Activated CD4-positive, alpha-beta T cell treated with anti-CD3 and anti-CD28 coated beads for 24 hours (primary cell): ENCODE results near the gene EXOC6B.
"Not testable (repeated sequence)": the region's sequence is repeated elsewhere in the genome, so short reads cannot be mapped to it uniquely, and the experiment has no call there.

Experiments
- DNase-seq, 2 donors: peaks; one replicate each; pipeline ENCODE4 v3.0.0-alpha.2; 2020; ENCODE audit warnings: low read depth in 2 of 2

Gene EXOC6B

GRCh38 chr2:72607189-72607588, 218.6 kb downstream of the EXOC6B start:
- DNase-seq = no peak

- DNase-seq = no peak
These were observed 219.9 kb downstream of the EXOC6B start for GRCh38 chr2:72605836-72606442.

- DNase-seq = no peak
These were observed 221.4 kb downstream of the EXOC6B start for GRCh38 chr2:72604468-72604867.

DNA sequence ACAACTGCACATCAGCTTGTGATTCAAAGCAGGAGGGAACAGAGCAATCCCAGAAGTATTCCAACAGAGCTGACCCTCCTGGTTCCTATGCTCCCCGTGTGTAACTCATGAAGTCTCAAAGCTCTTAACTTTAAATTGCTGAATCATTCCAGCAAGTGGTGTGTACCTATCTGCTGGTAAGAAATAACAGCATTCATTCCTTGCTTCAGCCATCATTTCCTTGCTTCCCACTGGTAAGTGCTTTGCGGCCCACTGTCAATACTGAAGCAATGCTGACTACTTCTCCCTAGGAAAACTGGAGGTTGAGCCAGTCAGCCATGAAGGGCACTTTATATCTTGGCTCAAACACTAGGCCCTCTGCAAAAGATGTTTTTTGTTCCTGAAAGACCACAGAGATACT, 222.4 kb downstream of the EXOC6B start:
- DNase-seq = no peak

GRCh38 chr2:72602711-72603110, 223.1 kb downstream of the EXOC6B start:
- no peak for DNase-seq

- DNase-seq = no peak
These were observed 223.7 kb downstream of the EXOC6B start for GRCh38 chr2:72602095-72602494.

DNA sequence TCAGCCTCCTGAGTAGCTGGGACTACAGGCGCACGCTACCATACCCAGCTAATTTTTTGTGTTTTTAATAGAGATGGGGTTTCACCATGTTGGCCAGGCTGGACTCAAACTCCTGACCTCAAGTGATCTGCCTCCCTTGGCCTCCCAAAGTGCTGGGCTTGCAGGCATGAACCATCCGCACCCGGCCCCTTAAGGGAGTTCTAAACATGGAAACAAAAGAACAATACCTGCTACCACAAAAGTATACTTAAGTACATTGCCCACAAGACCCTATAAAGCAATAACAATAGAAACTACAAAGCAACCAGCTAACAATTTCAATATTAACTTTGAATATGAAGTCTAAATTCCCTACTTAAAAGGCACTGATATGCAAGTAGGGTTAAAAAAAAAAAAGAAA, 242.0 kb downstream of the EXOC6B start:
- DNase-seq = not testable (repeated sequence)

DNA sequence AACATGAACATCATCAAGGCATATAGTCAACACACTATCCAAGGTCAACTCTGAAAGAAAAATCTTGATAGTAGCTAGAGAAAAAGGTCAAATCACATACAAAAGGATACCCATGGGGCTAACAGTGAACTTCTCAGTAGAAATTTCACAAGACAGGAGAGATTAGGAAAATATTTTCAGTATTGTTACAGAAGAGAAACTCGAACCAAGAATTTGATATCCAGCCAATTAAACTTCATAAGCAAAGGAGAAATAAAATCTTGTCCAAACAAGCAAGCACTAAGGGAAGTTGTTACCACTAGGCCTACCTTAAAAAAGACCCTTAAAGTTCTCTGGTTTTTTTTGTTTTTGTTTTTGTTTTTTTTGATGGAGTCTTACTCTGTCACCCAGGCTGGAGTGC, 242.5 kb downstream of the EXOC6B start:
- DNase-seq = no peak

GRCh38 chr2:72581560-72582181, 244.2 kb downstream of the EXOC6B start:
- no peak for DNase-seq

DNA sequence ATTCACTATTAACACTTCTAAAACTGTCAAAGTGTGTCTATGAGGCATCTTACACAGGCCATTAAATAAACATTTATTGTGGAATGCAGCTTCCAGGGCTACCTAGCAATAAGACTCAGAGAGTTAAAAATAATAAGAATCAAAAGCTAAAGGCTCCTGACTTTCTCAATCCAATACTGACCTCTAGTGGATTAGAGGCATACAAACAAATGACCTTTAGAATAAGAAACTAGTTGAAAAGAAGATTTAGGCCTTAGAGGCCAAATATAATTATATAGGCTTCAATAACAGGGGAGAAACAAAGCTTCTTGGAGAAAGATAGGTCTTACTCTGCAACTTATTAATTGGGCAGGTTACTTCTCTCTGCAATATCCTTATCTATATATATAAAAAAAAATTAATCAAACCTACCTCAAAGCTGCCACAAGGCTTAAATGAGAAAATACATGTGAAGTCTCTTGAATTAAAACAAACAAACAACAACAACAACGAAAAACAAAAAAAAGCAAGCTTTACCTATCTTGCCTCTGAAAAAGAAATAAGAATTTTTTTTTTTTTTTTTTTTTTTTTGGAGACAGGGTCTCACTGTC, 246.1 kb downstream of the EXOC6B start:
- no peak for DNase-seq

DNA sequence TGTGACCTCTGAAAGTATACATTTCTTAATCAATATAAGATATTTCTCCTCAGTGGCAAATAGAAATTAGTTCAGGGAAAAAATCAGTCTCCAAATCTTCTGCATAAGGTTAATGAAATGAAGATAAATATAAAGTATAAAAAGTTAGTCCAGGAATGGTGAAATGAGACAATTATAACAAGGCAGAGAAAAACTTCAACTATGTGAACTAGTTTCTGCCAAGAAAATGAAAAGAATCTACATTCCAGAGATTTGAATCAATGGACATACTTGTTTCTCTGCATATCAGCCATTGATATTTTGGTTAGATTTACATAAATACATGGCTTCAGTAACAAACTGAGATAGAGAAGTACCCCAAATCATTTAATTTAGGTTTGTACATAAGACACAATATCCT, 249.0 kb downstream of the EXOC6B start:
- DNase-seq = no peak

DNA sequence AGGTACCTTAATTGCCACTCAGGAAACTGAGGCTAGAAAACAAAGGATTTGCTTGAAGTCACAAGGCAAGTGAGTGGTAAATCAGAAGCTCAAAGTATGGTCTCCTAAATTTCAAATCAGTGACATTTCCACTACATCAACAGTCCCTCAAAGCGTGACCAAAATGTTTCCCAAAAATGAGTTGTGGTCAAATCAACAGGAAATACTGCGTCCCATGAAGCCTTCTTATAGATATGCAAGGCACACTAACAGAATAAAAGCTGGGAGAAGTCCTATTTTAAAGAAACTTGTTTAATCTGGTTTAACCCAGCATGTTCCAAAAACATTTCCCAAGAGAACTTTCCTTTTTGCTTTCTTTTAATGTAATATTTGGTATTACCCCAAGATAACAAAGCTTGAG, 249.4 kb downstream of the EXOC6B start:
- DNase-seq = no peak

GRCh38 chr2:72574886-72575285, 250.9 kb downstream of the EXOC6B start:
- DNase-seq = no peak

- DNase-seq = no peak
These were observed 252.6 kb downstream of the EXOC6B start for GRCh38 chr2:72573232-72573631.

GRCh38 chr2:72572501-72572900, 253.3 kb downstream of the EXOC6B start:
- DNase-seq = no peak

DNA sequence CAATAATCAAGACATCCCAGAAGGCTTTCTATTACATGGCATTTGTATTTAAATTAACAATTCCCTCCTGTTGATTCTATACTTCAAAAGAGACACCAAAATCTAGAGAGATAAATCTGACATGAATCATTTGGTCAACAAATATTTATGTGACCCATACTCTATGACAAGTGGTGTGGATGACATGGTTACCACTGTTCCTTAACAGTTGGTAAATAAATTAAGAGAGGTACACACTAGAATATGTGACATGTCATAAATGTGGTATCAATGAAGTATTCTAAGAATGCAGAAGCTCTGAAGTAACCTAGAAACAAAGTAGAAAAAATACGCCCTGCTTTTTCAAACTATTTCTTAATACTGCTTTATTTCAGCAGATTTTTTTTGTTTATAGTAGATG, 255.4 kb downstream of the EXOC6B start:
- no peak for DNase-seq

GRCh38 chr2:72562451-72563153, 263.2 kb downstream of the EXOC6B start:
- DNase-seq = no peak

GRCh38 chr2:72561621-72562318, 264.1 kb downstream of the EXOC6B start:
- DNase-seq = no peak

GRCh38 chr2:72555943-72556342, 269.9 kb downstream of the EXOC6B start:
- DNase-seq = no peak

DNA sequence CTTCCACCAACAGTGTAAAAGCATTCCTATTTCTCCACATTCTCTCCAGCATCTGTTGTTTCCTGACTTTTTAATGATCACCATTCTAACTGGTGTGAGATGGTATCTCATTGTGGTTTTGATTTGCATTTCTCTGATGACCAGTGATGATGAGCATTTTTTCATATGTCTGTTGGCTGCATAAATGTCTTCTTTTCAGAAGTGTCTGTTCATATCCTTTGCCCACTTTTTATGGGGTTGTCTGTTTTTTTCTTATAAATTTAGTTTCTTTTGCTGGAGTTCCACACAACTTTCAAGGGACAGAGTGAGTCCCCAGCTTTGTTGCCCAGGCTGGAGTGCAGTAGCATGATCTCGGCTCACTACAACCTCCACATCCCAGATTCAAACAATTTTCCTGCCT, 270.5 kb downstream of the EXOC6B start:
- not testable (repeated sequence) for DNase-seq

DNA sequence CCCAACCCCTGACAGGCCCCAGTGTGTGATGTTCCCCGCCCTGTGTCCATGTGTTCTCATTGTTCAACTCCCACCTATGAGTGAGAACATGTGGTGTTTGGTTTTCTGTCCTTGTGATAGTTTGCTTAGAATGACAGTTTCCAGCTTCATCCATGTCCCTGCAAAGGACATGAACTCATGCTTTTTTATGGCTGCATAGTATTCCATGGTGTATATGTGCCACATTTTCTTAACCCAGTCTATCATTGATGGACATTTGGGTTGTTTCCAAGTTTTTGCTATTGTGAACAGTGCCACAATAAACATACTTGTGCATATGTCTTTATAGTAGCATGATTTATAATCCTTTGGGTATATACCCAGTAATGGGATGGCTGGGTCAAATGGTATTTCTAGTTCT, 270.9 kb downstream of the EXOC6B start:
- not testable (repeated sequence) for DNase-seq

- DNase-seq = no peak
These were observed 271.5 kb downstream of the EXOC6B start for GRCh38 chr2:72554381-72554780.
